Stimulated activated CD8-positive, alpha-beta memory T cell treated with anti-CD3 and anti-CD28 coated beads, Interleukin-15, amount 100 ng/mL, for 1 hour (primary cell): ENCODE measurements around the gene NOS3.

Experiments used
- DNase-seq: peaks from one replicate; pipeline ENCODE4 v3.0.0-alpha.2; 2020; ENCODE audit warnings: low read depth

NOS3 gene

DNA sequence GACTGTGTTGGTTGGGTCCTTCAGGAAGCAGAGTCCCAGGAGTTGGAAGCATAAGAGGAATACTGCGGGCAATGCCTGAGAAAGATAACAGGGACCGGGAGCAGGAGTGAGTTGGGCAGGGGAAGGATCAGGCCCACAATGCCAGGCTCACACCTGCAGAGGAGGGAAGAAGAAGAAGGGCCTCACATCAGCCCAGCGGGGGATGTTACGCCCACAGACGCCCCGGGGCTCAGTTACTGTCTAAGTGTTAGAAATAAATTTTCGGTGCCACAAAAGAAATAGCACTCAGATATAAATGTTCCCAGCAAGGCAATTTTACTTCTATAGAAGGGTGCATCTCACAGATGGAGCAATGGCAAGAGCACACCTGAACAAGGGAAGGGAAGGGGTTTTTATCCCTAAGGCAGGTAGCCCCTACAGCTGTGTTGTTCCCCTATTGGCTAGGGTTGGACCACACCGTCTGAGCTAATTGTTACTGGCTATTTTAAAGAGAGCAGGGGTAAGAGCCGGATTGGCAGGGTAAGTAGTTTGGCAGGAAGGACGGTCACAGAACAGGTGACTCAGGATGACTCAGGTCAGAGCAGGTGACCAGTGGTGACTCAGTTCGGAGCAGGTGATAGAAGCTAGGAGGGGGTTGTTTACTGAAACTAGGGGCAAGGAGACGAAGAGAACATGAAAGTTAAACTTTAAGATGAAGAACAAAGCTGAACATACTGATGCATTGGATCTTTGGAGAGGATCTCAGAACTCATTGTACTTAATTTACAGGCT lies at the start of gene NOS3:
Gene NOS3 (plus strand): TSS at position 602 of the 771 bp plus-strand sequence. CDS start 2,787 bp downstream, outside the sequence.
- no peak for DNase-seq

DNA sequence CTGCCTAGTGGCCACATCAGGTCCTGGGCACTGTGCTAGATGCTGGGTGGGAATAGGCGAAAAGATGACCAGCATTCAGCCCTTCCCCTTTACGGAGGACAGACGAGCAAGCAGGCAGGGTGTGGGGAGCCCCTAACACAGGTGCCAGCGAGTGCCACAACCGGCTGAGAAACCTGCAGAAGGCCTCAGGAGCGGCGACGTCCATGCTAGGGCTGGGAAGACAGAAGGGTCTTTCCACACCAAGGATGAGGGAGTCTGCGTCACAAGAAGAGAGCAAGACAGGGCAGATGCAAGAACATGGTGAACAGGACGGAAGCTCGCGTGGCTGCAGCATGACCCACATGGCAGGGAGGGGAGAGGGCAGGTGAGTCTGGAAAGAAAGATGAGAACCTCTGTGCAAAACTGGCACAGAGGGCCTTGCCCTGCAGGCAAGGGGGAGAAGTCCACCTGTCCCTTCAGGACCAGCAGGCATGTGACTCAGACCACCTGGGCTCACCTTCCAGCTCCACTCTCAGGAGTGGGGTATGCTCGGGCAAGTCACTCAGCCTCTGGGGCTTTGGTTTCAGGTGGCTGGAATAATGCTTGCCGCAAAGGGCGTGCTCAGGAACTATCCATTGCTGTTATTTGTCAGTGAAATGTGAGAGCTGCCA lies 49.3 kb upstream of the NOS3 start:
- DNase-seq: no peak

DNA sequence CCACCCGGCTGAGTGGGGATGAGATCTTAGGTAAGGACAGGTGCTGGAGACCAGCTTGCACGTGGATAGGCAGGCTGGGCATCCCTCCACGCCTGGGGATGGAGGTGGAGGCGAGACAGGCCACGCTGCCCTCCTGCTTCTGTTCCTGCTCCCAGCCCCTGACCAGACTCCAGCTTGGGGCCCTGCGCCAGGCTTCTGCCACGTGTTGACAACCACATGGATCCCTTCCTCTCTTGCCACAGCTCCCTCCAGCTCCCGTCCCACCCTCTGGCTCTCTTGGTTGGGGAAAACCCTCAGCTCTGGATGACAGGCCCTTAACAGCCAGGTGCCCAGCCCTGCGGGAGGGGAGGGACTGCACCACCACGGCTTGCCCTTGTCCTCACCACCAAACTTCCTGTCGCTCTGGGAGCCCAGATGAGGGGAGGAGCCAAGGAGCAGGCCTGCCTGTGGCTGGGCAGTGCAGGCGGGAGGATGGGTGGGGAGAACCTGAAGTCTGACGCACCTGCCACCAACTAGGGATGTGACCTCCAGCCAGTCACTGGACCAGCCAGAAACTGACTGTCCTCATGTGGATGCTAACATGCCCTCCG lies 48.7 kb upstream of the NOS3 start:
- DNase-seq: peak; percentile 16

DNA sequence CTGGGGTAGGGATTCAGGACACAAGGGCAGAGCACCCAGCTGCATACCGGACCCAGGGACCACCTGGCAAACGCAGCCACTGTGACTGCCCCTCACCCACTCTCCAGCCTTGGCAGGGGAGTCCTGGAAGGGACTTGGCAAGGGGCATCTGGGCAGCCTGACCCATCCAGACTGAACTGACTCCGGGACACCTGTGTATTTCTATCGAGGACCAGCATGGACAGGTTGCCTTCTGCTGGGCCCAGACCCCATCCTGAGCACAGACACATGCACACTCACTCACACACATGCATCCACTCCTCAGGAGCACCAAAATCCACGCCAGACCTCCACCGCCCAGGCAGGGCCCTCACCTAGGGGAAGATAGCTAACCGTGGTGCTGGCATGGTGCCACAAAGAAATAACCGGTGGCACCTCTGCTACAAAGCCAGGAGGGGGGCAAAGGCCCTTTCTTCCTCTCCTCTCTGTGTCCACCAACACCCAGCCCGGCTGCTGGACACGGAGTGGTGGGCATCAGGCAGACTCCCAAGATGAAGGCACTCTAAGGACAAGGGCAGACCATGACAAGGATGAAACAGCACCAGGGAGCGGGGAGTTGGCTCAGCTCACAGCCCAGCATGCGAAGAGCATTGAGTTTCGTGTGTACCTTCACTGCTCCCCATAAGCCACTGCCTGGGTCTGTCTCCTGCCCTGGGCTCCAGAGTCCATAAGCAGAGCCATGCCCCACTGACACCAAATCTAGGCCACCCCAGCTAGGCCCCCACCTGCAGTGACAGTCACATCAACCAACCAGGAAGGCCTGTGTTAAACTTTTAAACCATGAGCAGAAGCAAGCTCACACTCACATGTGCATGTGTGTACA lies 48.0 kb upstream of the NOS3 start:
- no peak for DNase-seq

DNA sequence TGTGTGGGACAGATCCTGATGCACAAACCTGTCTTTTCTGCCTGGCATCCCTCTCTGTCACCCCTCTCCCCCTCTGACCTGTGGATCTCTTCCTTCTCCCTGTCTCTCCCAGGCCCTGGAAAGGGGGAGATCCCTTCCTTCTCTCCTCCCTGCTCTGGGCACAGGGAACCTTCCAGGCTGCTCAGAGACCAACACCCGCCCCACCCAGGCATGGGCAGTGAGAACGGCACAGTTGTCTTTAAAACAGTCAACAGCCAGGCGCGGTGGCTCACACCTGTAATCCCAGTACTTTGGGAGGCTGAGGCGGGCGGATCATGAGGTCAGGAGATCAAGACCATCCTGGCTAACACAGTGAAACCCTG lies 47.4 kb upstream of the NOS3 start:
- DNase-seq: no peak

DNA sequence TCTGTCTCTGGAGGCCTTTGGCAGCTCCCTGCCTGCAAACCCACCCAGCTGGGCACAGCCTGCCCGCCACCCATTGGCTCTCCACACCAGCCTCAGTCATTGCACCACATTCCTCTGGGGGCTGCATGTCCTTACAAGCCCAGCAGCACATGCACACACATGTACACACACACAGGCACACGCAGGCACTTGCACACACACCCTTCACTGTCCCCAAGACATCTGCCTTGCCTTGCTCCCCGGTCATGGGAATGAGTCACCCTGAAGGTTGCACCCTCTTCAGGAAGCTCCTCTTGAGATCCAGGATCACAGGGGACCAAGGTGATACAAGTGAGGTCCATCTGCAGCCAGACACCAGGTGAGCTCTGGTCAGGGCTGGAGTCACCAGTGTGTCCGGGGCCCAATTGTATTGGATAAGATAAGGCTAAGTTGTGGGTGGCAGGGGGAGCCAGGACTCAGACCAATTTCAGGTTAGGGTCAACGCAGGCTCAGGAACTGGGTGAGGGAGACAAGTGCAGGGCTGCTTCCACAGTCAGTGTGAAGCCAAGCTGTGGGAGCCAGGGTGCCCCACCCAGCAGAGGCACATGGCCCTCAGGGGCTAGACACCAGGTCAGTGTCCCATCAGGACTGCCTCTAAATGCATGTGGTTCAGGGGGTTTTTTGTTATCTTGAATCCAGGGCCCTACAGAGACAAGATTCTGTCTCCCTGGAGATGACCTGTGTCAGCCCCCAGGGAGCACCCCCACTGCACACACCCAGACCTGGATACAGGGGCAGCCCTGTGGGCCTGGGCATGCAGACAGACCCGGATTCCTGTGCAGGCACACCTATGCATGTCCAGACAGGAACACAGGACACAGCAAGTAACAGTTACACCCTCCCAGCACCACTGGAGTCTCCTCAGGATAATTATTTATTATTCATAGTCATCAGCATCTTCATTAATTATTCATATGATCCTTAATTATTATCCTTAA lies 46.5 kb upstream of the NOS3 start:
- no peak for DNase-seq

DNA sequence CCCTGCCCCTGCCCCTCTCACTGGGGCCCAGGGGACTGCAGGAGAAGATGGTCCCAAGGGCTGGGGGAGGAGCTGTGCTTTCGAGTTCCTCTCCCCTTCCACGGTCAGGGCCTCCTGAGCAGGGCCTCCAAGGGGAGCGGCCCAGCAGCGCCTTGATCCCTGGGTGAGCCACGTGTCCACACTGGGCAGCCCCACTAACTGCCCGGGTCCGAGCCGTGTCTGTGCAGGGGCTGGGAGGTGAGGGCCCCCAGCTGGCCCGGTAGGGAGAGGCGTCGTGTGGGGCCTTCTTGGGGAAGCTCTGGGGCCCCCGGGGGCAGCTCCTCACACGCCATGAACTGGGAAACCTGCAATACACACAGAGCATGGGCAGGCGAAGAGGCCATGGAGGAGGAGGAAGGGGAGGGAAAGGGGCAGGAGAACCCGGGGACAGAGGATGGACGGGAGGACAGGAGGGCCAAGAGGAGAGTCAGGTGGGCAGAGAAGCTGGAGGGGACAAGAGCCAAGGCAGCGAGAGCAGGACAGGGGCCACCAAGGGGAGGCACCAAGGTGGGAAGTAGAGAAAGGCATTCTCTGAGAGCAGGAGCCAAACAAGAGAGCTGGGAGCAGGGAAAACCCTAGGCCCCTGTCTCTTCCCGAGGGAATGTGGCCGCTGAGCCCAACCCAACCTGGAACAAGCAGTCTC lies 45.5 kb upstream of the NOS3 start:
- no peak for DNase-seq

DNA sequence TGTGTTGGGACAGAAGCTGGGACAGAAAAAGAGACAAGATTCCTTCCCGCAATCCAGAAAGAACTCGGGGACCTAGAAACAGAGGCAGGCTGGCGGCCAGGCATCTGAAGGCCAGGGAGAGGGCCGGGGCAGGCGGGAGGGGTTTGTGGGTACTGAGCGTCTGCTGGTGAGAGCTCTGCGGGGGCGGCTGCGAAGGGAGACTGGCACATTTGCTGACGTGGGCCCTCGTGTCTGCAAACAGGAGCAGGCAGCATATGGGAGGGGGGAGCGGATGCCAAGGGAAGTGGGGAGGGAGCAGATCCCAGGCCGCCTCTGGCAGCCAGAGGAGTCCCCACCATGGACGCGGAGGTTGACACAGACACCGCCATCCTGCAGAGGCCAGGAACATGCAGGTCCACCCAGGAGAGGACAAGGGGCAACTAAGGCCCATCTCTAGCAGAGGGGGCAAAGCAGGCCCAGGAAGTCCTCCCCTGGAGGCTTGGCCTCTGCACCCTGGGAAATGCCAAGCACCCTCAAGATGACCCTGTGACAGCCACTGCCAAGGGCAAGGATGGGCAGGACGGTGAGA lies 44.9 kb upstream of the NOS3 start:
- no peak for DNase-seq

DNA sequence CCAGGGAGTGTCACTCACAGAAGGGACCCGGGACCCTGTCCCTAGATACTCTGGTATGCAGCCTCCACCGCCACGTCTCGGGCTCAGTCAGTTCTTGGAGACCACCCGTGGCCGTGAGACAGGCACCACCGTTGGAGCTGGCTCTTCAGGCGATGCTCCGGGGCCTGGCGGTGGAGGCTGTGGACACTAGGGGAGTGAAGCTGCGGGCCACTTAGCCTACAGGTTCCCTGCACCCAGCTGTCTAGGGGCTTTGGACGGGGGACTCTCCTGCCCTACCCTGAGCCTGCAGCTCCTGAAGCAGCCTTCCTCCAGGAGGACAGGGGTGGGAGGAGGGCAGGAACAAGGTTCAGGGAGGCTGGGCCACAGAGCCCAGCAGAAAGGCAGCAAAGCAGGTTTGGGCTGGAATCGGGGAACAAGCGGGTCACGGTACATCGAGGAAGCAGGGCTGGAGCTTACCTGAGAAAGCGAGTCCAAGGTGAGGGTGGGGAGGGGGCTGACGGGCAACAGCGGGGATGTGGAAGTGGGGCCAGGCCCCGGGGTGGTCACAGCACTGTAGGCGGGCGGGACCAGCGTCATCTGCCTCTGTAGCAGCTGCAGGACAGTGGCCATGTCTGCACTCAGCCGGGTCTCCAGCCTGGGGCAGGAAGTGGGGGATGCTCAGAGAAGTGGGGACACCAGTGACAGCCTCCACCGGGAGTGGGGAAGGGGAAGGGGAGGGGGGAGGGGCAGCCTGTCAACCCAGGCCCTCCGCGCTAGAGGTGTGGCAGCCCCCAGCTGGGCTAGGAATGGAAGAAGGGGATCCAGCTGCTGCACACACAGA lies 44.2 kb upstream of the NOS3 start:
- no peak for DNase-seq

DNA sequence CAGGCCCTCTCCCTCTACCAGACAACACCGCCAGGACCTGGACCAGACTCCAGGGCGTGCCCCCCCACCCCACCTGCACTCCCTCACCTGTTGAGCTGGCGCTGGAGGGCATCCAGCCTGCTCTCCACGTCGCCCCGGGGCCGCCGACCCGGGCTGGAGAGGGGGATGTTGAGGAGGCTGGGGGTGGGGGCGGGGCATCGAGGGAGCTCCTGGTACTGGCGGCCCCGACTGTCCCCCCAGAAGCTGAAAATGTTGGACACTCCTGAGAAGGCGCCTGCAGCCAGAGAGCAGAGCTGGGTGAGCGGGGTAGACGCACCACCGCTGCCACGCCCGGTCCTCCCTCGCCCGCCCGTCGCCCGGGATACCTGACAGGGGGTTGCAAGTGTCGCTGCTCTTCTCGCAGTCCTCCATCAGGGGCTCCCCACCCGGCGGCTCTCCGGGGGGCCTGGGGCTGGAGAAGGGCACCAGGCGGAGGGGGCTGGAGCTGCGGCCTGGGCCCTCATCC lies 43.5 kb upstream of the NOS3 start:
- DNase-seq: no peak

DNA sequence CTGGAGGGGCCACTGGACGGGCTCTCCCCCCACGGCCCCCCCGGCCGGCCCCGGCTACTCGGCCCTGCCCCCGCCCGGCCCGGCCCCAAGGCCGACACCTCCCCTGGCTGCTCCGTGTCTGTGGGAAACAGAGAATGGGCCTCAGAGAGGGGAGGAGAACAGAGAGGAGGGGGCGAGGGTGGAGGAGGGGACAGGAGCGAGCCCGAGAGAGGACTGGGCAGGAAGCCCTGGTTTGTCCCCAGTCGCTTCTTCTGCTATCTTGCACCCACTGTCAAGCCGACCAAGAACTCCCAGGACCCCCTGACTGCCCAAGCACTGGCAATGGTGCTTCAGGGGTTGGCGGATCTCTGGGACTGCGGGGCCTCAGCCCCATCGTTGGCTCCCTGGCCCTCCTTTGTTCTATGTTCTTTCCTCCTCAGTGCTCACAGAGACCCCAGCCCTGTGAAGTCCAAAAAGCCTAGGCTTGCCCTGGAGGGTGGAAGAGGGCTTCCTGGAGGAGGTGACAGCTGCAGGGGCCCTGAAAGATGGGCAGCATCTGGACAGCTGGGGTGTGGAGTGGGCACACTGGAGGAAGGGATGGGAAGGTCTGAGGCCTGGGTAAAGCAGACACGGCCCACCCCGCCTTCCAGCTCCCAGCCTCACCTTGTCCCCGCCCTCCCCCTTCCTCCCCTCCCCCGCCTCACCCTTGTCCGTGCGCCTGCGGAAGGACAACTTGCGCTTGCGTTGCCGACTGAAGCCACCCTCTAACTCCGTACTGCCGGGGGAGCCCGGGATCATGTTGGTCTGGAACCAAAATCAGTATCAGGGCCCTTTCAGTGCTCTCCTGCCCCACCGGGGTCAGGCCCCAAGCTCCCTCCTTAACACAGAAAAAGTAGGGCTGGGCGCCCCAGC lies 42.8 kb upstream of the NOS3 start:
- no peak for DNase-seq

DNA sequence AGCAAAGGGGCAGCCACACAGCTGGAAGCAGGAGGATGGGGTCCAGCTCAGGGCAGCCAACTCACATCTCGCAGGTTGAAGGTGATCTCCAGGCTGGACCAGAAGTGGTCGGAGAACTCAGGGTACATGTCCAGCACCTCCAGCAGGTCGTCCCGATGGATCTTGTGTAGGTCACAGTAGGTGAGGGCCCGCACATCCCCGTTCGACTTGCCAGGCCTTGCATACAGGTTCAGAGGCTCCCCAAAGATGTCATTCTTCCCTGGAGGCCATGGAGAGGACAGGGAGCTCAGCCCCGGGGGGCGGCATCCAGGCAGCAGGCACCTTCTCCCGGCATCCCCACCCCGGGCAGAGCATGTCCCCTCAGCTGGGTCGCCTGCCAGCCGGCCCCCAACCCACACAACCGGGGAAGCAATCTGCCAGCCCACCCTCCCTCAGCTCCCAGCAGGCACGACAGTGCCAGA lies 42.0 kb upstream of the NOS3 start:
- DNase-seq: no peak

DNA sequence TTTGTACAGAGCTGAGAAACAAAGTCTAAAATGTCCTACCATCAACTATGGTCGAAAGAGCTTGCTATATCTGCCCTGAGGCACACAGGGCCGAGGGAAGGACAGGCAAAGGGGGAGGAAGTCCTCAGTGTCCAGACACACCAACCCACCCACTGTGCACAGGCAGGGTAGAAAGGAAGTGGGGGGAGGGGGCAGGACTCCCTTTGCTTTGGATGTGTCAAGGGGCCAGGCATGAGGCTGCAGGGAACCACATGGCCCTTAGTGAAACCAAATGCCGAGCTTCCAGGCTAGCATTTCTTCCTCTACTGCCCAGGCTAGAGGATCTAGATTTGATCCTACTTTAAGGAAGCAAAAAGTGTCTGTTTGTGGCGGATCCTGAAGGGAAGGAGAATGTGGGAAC lies 41.3 kb upstream of the NOS3 start:
- no peak for DNase-seq

DNA sequence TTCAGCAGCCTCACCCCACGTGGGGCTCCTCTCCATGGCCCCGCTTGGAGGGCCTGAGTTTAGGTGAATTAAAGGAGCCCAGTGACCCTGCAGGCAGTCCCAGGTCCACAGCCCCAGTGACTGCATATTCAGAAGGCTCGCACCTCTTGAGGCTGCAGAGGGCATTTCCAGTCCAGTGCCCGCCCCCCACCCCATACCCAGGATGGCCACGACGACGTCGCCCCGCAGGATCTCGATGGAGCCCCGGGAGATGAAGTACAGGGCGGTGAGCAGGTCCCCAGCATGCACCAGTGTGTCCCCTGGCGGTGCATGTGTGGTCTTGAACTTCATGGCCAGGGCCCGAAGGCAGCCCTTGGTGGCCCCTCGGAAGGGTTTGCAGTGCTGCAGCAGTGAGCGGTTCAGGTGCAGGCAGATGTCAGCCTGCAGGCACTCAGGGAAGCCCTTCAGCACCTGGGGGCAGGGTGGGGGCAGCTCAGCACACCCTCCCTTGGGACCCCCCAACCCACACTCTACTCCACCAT lies 40.8 kb upstream of the NOS3 start:
- DNase-seq: no peak

DNA sequence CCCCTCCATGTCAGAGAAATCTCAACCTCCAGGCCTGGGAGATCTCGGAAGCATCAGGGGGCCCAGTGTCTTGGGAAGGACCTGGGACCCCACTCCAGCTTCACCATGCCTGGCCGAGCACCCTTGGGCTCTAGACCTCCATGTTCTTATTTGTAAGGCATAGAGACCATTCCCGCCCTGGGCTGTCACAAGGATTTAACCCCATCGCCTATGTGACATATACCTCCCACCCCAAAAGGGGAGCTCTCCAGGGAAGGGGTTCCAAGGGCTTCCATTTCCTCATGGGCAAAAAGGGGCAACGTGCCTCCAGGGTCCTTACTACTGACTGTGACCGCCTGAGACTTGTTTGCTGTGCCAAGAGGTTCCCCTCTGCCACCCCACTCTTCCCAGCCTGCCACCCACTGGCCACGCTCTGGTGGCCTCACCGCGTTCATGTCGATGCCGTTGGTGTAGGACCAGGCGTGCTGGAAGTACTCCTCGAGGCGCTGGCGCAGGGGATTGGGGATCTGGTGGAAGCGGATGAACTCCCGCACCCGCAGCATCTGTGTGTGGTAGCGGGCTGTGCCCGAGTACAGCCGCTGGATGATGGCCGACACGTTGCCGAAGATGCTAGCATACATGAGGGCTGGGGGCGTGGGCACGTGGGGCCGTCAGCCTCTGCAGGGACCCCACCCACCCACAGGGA lies 40.2 kb upstream of the NOS3 start:
- DNase-seq: no peak

DNA sequence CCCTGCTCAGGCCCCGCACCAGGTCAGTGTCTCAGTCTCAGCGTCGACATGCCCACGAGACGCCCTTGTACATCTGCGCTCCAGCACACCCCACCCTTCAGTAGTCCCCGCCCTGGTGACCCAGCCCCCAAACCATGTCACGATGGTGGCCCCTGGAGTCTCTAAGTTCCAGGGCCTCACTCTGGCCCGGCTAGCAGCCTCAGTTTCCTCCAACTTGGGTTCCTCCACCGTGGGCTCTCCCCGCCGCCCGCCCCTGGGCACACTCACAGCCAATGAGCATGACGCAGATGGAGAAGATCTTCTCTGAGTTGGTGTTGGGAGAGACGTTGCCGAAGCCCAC lies 39.7 kb upstream of the NOS3 start:
- DNase-seq: no peak

DNA sequence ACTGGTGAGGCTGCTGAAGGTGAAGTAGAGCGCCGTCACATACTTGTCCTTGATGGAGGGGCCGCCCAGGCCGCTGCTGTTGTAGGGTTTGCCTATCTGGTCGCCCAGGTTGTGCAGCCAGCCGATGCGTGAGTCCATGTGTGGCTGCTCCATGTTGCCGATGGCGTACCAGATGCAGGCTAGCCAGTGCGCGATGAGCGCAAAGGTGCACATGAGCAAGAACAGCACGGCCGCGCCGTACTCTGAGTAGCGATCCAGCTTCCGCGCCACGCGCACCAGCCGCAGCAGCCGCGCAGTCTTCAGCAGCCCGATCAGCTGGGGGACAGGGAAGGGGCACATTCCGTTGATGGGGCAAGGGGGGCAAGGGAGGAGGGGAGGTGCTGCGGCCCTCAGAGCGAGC lies 39.3 kb upstream of the NOS3 start:
- DNase-seq: no peak
